ENCODE data around the gene RASAL3.

GRCh38 chr19:15425321-15425950 is 38.9 kb downstream of the RASAL3 start:
- no peak for TF ChIP-seq CTCF (IDR thresholded peaks at IDR 0.05; ENCODE audit: low read depth, low read length)
- TF ChIP-seq EZH2phosphoT487 (IDR thresholded peaks at IDR 0.05; ENCODE audit: low read depth): no peak
